H1 (cell line): ENCODE measurements around the gene RNFT2. TPM values are rescaled to one million over a fixed set of nuclear protein-coding genes. Genes with fewer than 3 reads are reported as not detected.

Source experiments
- BCL11A ChIP-seq, 2 experiments: IDR thresholded peaks; one replicate each; pipeline ENCODE4 v1.6.1; 2011; ENCODE audit warnings: low read depth in 2 of 2, low read length in 2 of 2, mild to moderate bottlenecking in 2 of 2
- CHD7 ChIP-seq: fragments of 300-600 bp; sonication (generic); IDR thresholded peaks from 2 replicates; pipeline ENCODE4 v1.7.1; 2012; ENCODE audit warnings: low read length, moderate library complexity, mild to moderate bottlenecking, inconsistent platforms; ENCODE audit not compliant: insufficient replicate concordance
- CREB1 ChIP-seq: IDR thresholded peaks from 2 replicates; pipeline ENCODE4 v1.6.1; 2012; ENCODE audit warnings: inconsistent platforms
- EGR1 ChIP-seq: IDR thresholded peaks from 2 replicates; pipeline ENCODE4 v1.6.1; 2011; ENCODE audit warnings: low read depth, low read length, borderline replicate concordance
- GTF2F1 ChIP-seq: IDR thresholded peaks from 2 replicates; pipeline ENCODE4 v1.6.1; 2012; ENCODE audit warnings: low read depth, low read length, improper control_type of control experiment, borderline replicate concordance
- NANOG ChIP-seq: IDR thresholded peaks from 2 replicates; pipeline ENCODE4 v1.6.1; 2011; ENCODE audit warnings: low read length, low read depth, mild to moderate bottlenecking, inconsistent platforms; ENCODE audit not compliant: insufficient read depth, poor library complexity, severe bottlenecking
- POLR2A ChIP-seq, 2 experiments: IDR thresholded peaks; 1 replicate in 1 of 2; 2 replicates in 1 of 2; pipeline ENCODE4 v1.6.1; 2011; ENCODE audit warnings: low read depth in 2 of 2, low read length in 2 of 2, mild to moderate bottlenecking in 2 of 2; ENCODE audit errors: control extremely low read depth in 1 of 2
- RFX5 ChIP-seq: IDR thresholded peaks from 2 replicates; pipeline ENCODE4 v1.6.1; 2011; ENCODE audit warnings: low read depth, low read length, improper control_type of control experiment, borderline replicate concordance
- SAP30 ChIP-seq: fragments of 300-600 bp; sonication (generic); IDR thresholded peaks from 2 replicates; pipeline ENCODE4 v1.7.1; 2012; ENCODE audit warnings: low read length, moderate library complexity, mild to moderate bottlenecking, inconsistent platforms; ENCODE audit not compliant: insufficient read depth, insufficient replicate concordance
- SIN3A ChIP-seq, 2 experiments: IDR thresholded peaks in 1 of 2; conservative IDR thresholded peaks in 1 of 2; 2 replicates each; pipeline ENCODE4 v1.6.1; 2011 to 2012; ENCODE audit warnings: low read length in 2 of 2, improper control_type of control experiment in 1 of 2, low read depth in 1 of 2, mild to moderate bottlenecking in 1 of 2
- SP2 ChIP-seq: IDR thresholded peaks from 2 replicates; pipeline ENCODE4 v1.6.1; 2012; ENCODE audit warnings: mild to moderate bottlenecking, low read length, inconsistent platforms
- SRF ChIP-seq: IDR thresholded peaks from 2 replicates; pipeline ENCODE4 v1.6.1; 2011; ENCODE audit warnings: mild to moderate bottlenecking, low read depth, low read length, moderate library complexity
- TBP ChIP-seq: IDR thresholded peaks from 2 replicates; pipeline ENCODE4 v1.6.1; 2011; ENCODE audit warnings: low read depth, low read length, improper control_type of control experiment
- polyA plus RNA-seq, 7 experiments: library from polyadenylated mRNA; depleted of rRNA in 3 of 7; stranded (reverse) in 5 of 7; unstranded in 2 of 7; fragments of >200 nt in 5 of 7; fragments of 200-250 nt in 2 of 7; gene quantifications; 1 replicate in 5 of 7; 2 replicates in 1 of 7; 4 replicates in 1 of 7; pipeline versions ENCODE4 v1.2.1 to v1.2.3, GENCODE V29; 2011 to 2013; ENCODE audit warnings: missing spikeins in 2 of 7, mixed read lengths in 2 of 7
- total RNA-seq: library from RNA; stranded (reverse); fragmentation: NEBNext Ultra II Directional; extraction: Animal tissue kit (Norgen Biotek cat#: 25700); gene quantifications from 2 replicates; pipeline ENCODE4 v1.2.1, GENCODE V29; 2021

Gene RNFT2
- total and polyA plus RNA-seq, 2 of the 8 experiments (the other 6 are each of a cell fraction or from before 2014, with no cell fraction given), result 14.2 to 33.1 TPM

- no peak for TF ChIP-seq CHD7
- no peak for TF ChIP-seq CREB1
- TF ChIP-seq SRF, result no peak
- TF ChIP-seq POLR2A (IDR thresholded peaks at IDR 0.05; ENCODE audit: control extremely low read depth in 1 of 2, low read depth in 2 of 2, low read length in 2 of 2), result no peak
- no peak for TF ChIP-seq SAP30
- TF ChIP-seq EGR1, result no peak
- TF ChIP-seq NANOG, result no peak
- TF ChIP-seq SP2, result no peak
- TF ChIP-seq GTF2F1, result no peak
- TF ChIP-seq BCL11A (IDR thresholded peaks at IDR 0.05; ENCODE audit: low read depth in 2 of 2, low read length in 2 of 2), result no peak
- no peak for TF ChIP-seq SIN3A (conservative IDR thresholded peaks at IDR 0.05 in 1 of 2, IDR thresholded peaks at IDR 0.05 in 1 of 2; ENCODE audit: low read depth in 1 of 2, low read length in 2 of 2)
- TF ChIP-seq RFX5, result no peak
- TF ChIP-seq TBP, result no peak
Measured at GRCh38 chr12:116821291-116821690, 83.2 kb downstream of the RNFT2 start (continued).
